ENCODE data around the gene MBNL3.
A peak's percentile ranks its signal among the peaks of the same experiment; 100 is the strongest.
"Not testable (repeated sequence)": the region's sequence is repeated elsewhere in the genome, so short reads cannot be mapped to it uniquely, and the experiment has no call there.

The MBNL3 gene

GRCh38 chrX:132467026-132467425 is 21.8 kb downstream of the MBNL3 start:
- Histone ChIP-seq H3K27ac (no peak overlapping the region), H3K27me3 (replicated peaks) (no peaks in the 10 kb centered on the region), H3K4me3 (ENCODE audit: low read depth, low read length) (no peak overlapping the region), H3K36me3 (replicated peaks) (no peaks in the 10 kb centered on the region)
- no peak for DNase-seq
- TF ChIP-seq, protein P1, sequence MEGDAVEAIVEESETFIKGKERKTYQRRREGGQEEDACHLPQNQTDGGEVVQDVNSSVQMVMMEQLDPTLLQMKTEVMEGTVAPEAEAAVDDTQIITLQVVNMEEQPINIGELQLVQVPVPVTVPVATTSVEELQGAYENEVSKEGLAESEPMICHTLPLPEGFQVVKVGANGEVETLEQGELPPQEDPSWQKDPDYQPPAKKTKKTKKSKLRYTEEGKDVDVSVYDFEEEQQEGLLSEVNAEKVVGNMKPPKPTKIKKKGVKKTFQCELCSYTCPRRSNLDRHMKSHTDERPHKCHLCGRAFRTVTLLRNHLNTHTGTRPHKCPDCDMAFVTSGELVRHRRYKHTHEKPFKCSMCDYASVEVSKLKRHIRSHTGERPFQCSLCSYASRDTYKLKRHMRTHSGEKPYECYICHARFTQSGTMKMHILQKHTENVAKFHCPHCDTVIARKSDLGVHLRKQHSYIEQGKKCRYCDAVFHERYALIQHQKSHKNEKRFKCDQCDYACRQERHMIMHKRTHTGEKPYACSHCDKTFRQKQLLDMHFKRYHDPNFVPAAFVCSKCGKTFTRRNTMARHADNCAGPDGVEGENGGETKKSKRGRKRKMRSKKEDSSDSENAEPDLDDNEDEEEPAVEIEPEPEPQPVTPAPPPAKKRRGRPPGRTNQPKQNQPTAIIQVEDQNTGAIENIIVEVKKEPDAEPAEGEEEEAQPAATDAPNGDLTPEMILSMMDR (IDR thresholded peaks at IDR 0.05; ENCODE audit: low read depth, low read length, missing control alignments) = no peak
- in situ Hi-C loops (cut with HindIII; ENCODE audit: low pct_ligation_motif_present, low sequenced_read_pairs) = no loop called here

- TF ChIP-seq, protein P1 (IDR thresholded peaks at IDR 0.05; ENCODE audit: low read depth, low read length, missing control alignments) = peak; percentile 51
- Histone ChIP-seq H3K4me3 (ENCODE audit: low read depth, low read length) (no peak overlapping the region), H3K27ac (no peak overlapping the region), H3K36me3 (replicated peaks) (no peaks in the 10 kb centered on the region), H3K27me3 (replicated peaks) (no peaks in the 10 kb centered on the region)
- peak; percentile 27 for DNase-seq
- in situ Hi-C loops (cut with HindIII; ENCODE audit: low pct_ligation_motif_present, low sequenced_read_pairs) = no loop called here
Measured at GRCh38 chrX:132463411-132463810, 25.4 kb downstream of the MBNL3 start.

DNA sequence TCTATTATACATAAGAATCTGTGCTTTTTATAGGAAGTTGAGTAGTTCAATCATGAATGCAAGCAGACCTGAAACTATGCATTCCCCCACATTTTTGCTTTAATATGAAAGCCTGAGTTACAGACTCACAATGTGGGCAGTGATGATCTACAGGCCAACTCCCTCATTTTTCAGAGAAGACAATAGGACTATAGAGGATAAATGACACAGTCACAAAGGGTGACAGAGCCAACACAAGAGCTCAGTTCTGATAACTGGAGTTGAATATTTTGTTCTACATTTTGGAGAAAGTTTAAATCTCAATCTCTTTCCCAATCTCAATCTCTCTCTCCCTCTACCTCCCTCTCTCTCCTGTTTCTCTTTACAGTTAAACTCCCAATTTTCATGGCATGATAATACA is 27.0 kb downstream of the MBNL3 start:
- in situ Hi-C loops (cut with HindIII; ENCODE audit: low pct_ligation_motif_present, low sequenced_read_pairs) = no loop called here
- TF ChIP-seq, protein P1 (IDR thresholded peaks at IDR 0.05; ENCODE audit: low read depth, low read length, missing control alignments) = no peak
- Histone ChIP-seq H3K27me3 (replicated peaks) (no peaks in the 10 kb centered on the region), H3K4me3 (ENCODE audit: low read depth, low read length) (no peak overlapping the region), H3K36me3 (replicated peaks) (no peaks in the 10 kb centered on the region), H3K27ac (no peak overlapping the region)
- DNase-seq = no peak

DNA sequence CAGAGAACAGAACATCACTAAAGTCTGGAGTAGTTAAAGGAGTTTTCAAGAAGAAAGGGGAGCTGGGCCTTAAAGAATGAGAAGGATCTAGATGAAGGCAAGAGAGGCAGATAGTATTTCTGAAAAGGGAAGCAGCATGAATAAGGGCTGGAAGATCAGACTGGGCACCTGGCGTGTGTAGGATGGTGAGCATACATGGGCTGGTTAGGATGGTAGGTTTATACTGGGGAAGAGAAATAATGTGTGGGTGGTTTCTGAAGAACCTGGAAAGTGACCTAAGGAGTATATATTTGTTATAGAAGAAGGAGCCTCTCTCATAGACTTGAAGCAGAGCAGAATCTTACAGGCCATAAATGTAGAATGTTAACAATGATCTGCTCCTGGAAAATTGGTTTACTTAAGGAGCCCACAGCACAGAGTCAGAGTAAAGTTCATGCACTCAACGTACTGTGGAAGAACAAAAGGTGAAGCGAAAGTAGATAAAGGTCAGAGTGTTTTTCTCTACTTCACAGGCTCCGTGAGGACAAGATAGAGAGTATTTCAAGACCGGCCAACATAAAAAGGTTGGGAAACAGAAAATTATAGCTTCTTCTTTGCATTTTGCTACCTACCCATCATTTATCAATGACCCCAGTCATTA is 35.8 kb downstream of the MBNL3 start:
- Histone ChIP-seq H3K4me3 (ENCODE audit: low read depth, low read length) (no peak overlapping the region), H3K36me3 (replicated peaks) (no peaks in the 10 kb centered on the region), H3K27ac (no peak overlapping the region), H3K27me3 (replicated peaks) (no peaks in the 10 kb centered on the region)
- in situ Hi-C loops (cut with HindIII; ENCODE audit: low pct_ligation_motif_present, low sequenced_read_pairs) = no loop called here
- DNase-seq = no peak
- TF ChIP-seq, protein P1 (IDR thresholded peaks at IDR 0.05; ENCODE audit: low read depth, low read length, missing control alignments) = no peak

DNA sequence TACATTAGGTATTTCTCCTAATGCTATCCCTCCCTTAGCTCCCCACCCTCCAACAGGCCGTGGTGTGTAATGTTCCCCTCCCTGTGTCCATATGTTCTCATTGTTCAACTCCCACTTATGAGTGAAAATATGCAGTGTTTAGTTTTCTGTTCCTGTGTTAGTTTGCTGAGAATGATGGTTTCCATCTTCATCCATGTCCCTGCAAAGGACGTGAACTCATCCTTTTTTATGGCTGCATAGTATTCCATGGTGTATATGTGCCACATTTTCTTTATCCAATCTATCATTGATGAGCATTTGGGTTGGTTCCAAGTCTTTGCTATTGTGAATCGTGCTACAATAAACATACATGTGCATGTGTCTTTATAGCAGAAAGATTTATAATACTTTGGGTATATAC is 42.9 kb downstream of the MBNL3 start:
- in situ Hi-C loops (cut with HindIII; ENCODE audit: low pct_ligation_motif_present, low sequenced_read_pairs); H3K27me3 ChIP-seq (replicated peaks); H3K36me3 ChIP-seq (replicated peaks); H3K27ac ChIP-seq; DNase-seq; H3K4me3 ChIP-seq (ENCODE audit: low read depth, low read length): not testable (repeated sequence)

GRCh38 chrX:132444936-132445335 is 43.9 kb downstream of the MBNL3 start:
- H3K27ac ChIP-seq = no peak overlapping the region
- H3K4me3 ChIP-seq (ENCODE audit: low read depth, low read length) = no peak overlapping the region
- DNase-seq = no peak
- H3K36me3 ChIP-seq (replicated peaks) = no peaks in the 10 kb centered on the region
- in situ Hi-C loops (cut with HindIII; ENCODE audit: low pct_ligation_motif_present, low sequenced_read_pairs) = no loop called here
- H3K27me3 ChIP-seq (replicated peaks) = no peaks in the 10 kb centered on the region
- TF ChIP-seq, protein P1 (IDR thresholded peaks at IDR 0.05; ENCODE audit: low read depth, low read length, missing control alignments) = no peak

Data from brain microvascular endothelial cell (primary cell).